HCT116 (cell line): ENCODE results near the gene PWP2. TPM values are rescaled to one million over a fixed set of nuclear protein-coding genes. Genes with fewer than 3 reads are reported as not detected.

Source experiments
- ATAC-seq: fragments of 200-7000 bp; cut with Tn5 transposase; 2 replicates; pipeline ENCODE4 v1.9.1; 2020; ENCODE audit warnings: mild to moderate bottlenecking, moderate library complexity
- BruUV-seq: library from RNA; stranded (reverse); fragments of 400-500 nt; replicated peaks from 2 replicates; lab custom pipeline; 2021; lab: Mats Ljungman, UMichigan
- CTCF ChIA-PET: fragments of 300-600 bp; sonication (Branson Sonifier 250); formaldehyde crosslinking; loops from one replicate; lab custom pipeline; 2021; ENCODE audit warnings: antibody characterized with exemption; lab: Charles Lee
- POLR2A ChIA-PET: fragments of 300-600, 350-600 bp; sonication (Branson Sonifier 250); formaldehyde crosslinking; loops from one replicate; lab custom pipeline; 2021; ENCODE audit warnings: antibody characterized with exemption; lab: Charles Lee
- RAD21 ChIA-PET, 2 experiments: fragments of 300-600 bp; sonication (Branson Sonifier 250); formaldehyde crosslinking; loops; one replicate each; lab custom pipeline; 2023; ENCODE audit warnings: low total read pairs in 2 of 2; ENCODE audit not compliant: uncharacterized antibody in 2 of 2, unreplicated experiment in 2 of 2, low non-redundant PET in 1 of 2; lab: Charles Lee
- DNase-seq: peaks from one replicate; pipeline ENCODE4 v3.0.0-alpha.2; 2010; ENCODE audit warnings: low read depth, low spot score
- H2AFZ ChIP-seq: fragments of 200-600 bp; shearing (Covaris generic), sonication (generic); 2 replicates; pipeline ENCODE4 v1.6.1; 2017; ENCODE audit warnings: low read depth, mixed run types, mixed read lengths, antibody characterized with exemption, low read length; ENCODE audit not compliant: poor library complexity, severe bottlenecking
- H3K27ac ChIP-seq: 2 replicates; pipeline ENCODE4 v1.5.1; 2012; ENCODE audit warnings: low read depth, low read length
- H3K27me3 ChIP-seq: fragments of 200-600 bp; sonication (generic); 2 replicates; pipeline ENCODE4 v1.6.1; 2016; ENCODE audit warnings: mixed run types, low read length, mixed read lengths; ENCODE audit not compliant: insufficient read depth
- H3K36me3 ChIP-seq, 2 experiments: fragments of 200-500 bp in 1 of 2; fragments of 200-600 bp in 1 of 2; sonication (Bioruptor generic) in 1 of 2; sonication (generic) in 1 of 2; 2 replicates each; pipeline versions ENCODE4 v1.5.1 to v1.6.1; 2014 to 2016; ENCODE audit warnings: low read length in 2 of 2, inconsistent platforms in 1 of 2, mixed read lengths in 1 of 2, mixed run types in 1 of 2; ENCODE audit not compliant: insufficient read depth in 2 of 2, control insufficient read depth in 1 of 2
- H3K4me1 ChIP-seq, 2 experiments: fragments of 200-600 bp in 1 of 2; sonication (generic) in 1 of 2; 2 replicates each; pipeline versions ENCODE4 v1.5.1 to v1.6.1; 2012 to 2017; ENCODE audit warnings: low read length in 2 of 2, inconsistent platforms in 1 of 2, mild to moderate bottlenecking in 1 of 2, mixed read lengths in 1 of 2, mixed run types in 1 of 2, moderate library complexity in 1 of 2; ENCODE audit not compliant: insufficient read depth in 2 of 2, control insufficient read depth in 1 of 2
- H3K4me2 ChIP-seq: fragments of 200-600 bp; sonication (generic); 2 replicates; pipeline ENCODE4 v1.6.1; 2017; ENCODE audit warnings: mixed run types, low read length, mixed read lengths
- H3K4me3 ChIP-seq, 2 experiments: fragments of 200-600 bp in 1 of 2; sonication (generic) in 1 of 2; replicated peaks in 1 of 2; 2 replicates each; pipeline ENCODE4 v1.5.1; 2011 to 2016; ENCODE audit warnings: low read length in 2 of 2, control low read depth in 1 of 2, low read depth in 1 of 2, mild to moderate bottlenecking in 1 of 2, mixed read lengths in 1 of 2, mixed run types in 1 of 2
- H3K79me2 ChIP-seq: fragments of 200-600 bp; sonication (generic); 2 replicates; pipeline ENCODE4 v1.6.1; 2017; ENCODE audit warnings: mild to moderate bottlenecking, mixed run types, low read length, moderate library complexity, mixed read lengths; ENCODE audit not compliant: insufficient read depth
- H3K9ac ChIP-seq: fragments of 200-600 bp; sonication (generic); 2 replicates; pipeline ENCODE4 v1.6.1; 2016; ENCODE audit warnings: low read length, mixed read lengths
- H3K9me2 ChIP-seq: fragments of 200-600 bp; sonication (generic), shearing (Covaris generic); 2 replicates; pipeline ENCODE4 v1.6.1; 2017; ENCODE audit warnings: mixed run types, mild to moderate bottlenecking, moderate library complexity; ENCODE audit not compliant: insufficient read depth
- H3K9me3 ChIP-seq, 2 experiments: fragments of 200-500 bp in 1 of 2; fragments of 200-600 bp in 1 of 2; sonication (Bioruptor generic) in 1 of 2; sonication (generic) in 1 of 2; 2 replicates each; pipeline ENCODE4 v1.6.1; 2014 to 2017; ENCODE audit warnings: low read length in 2 of 2, mixed read lengths in 2 of 2, inconsistent platforms in 1 of 2, low read depth in 1 of 2, mild to moderate bottlenecking in 1 of 2, mixed run types in 1 of 2, moderate library complexity in 1 of 2; ENCODE audit not compliant: control insufficient read depth in 1 of 2, insufficient read depth in 1 of 2
- H4K20me1 ChIP-seq: fragments of 200-600 bp; sonication (generic), shearing (Covaris generic); 2 replicates; pipeline ENCODE4 v1.6.1; 2017; ENCODE audit warnings: mixed run types, mild to moderate bottlenecking, moderate library complexity; ENCODE audit not compliant: insufficient read depth
- CBX3 ChIP-seq: IDR thresholded peaks from 2 replicates; pipeline ENCODE4 v1.6.1; 2012; ENCODE audit warnings: low read depth
- CEBPB ChIP-seq: IDR thresholded peaks from 2 replicates; pipeline ENCODE4 v1.6.1; 2012; ENCODE audit warnings: low read depth
- EGR1 ChIP-seq: IDR thresholded peaks from 2 replicates; pipeline ENCODE4 v1.6.1; 2012; ENCODE audit warnings: low read depth
- EZH2 ChIP-seq: fragments of 200-600 bp; sonication (generic); IDR thresholded peaks from 2 replicates; pipeline ENCODE4 v1.6.1; 2017; ENCODE audit warnings: antibody characterized with exemption, mixed run types
- EZH2phosphoT487 ChIP-seq: fragments of 200-600 bp; IDR thresholded peaks from 2 replicates; pipeline ENCODE4 v1.6.1; 2018; ENCODE audit warnings: antibody characterized with exemption, borderline replicate concordance
- JUND ChIP-seq: IDR thresholded peaks from 2 replicates; pipeline ENCODE4 v1.6.1; 2012
- POLR2A ChIP-seq: IDR thresholded peaks from 2 replicates; pipeline ENCODE4 v1.7.0; 2011; ENCODE audit warnings: borderline replicate concordance; ENCODE audit not compliant: insufficient read depth, insufficient read length; ENCODE audit errors: extremely low read depth
- POLR2AphosphoS5 ChIP-seq: IDR thresholded peaks from 2 replicates; pipeline ENCODE4 v1.6.1; 2011; ENCODE audit warnings: mild to moderate bottlenecking, low read depth, low read length, moderate library complexity
- RAD21 ChIP-seq: IDR thresholded peaks from 2 replicates; pipeline ENCODE4 v1.6.1; 2012; ENCODE audit warnings: low read depth, mild to moderate bottlenecking
- SIN3A ChIP-seq: IDR thresholded peaks from 2 replicates; pipeline ENCODE4 v1.6.1; 2012; ENCODE audit warnings: low read depth
- SP1 ChIP-seq: IDR thresholded peaks from 2 replicates; pipeline ENCODE4 v1.6.1; 2012; ENCODE audit warnings: low read depth
- SRF ChIP-seq: IDR thresholded peaks from 2 replicates; pipeline ENCODE4 v1.6.1; 2012; ENCODE audit warnings: low read depth
- TCF7L2 ChIP-seq: IDR thresholded peaks from 2 replicates; pipeline ENCODE4 v1.7.0; 2011; ENCODE audit warnings: borderline replicate concordance, inconsistent platforms; ENCODE audit not compliant: insufficient read depth, insufficient read length; ENCODE audit errors: extremely low read depth
- ZBTB33 ChIP-seq: IDR thresholded peaks from 2 replicates; pipeline ENCODE4 v1.6.1; 2011; ENCODE audit warnings: mild to moderate bottlenecking, low read length, moderate library complexity; ENCODE audit not compliant: insufficient replicate concordance; ENCODE audit errors: extremely low read depth
- ZFX ChIP-seq: fragments of 450-650 bp; IDR thresholded peaks from 2 replicates; pipeline ENCODE4 v1.6.1; 2017
- ZNF274 ChIP-seq: fragments of 200-500 bp; sonication (Bioruptor generic); IDR thresholded peaks from 2 replicates; pipeline ENCODE4 v1.6.1; 2014; ENCODE audit warnings: mild to moderate bottlenecking, low read depth, low read length, inconsistent platforms
- intact Hi-C: fragments of 100-400 bp; cut with micrococcal nuclease; formaldehyde crosslinking; loops from 2 replicates; pipeline ENCODE4 v1.10.0; 2022
- total RNA-seq: library from RNA; stranded (reverse); gene quantifications from one replicate; pipeline ENCODE4 v1.2.1, GENCODE V29; 2021; ENCODE audit not compliant: unreplicated experiment
- TF ChIP-seq, protein P1 (sequence below): IDR thresholded peaks from 2 replicates; pipeline ENCODE4 v1.6.1; 2012; ENCODE audit warnings: low read depth
- TF ChIP-seq, protein P2 (sequence below): IDR thresholded peaks from 2 replicates; pipeline ENCODE4 v1.6.1; 2012

PWP2 gene
- total RNA-seq, 1 experiment from 2014 or later = 43.1 TPM

DNA sequence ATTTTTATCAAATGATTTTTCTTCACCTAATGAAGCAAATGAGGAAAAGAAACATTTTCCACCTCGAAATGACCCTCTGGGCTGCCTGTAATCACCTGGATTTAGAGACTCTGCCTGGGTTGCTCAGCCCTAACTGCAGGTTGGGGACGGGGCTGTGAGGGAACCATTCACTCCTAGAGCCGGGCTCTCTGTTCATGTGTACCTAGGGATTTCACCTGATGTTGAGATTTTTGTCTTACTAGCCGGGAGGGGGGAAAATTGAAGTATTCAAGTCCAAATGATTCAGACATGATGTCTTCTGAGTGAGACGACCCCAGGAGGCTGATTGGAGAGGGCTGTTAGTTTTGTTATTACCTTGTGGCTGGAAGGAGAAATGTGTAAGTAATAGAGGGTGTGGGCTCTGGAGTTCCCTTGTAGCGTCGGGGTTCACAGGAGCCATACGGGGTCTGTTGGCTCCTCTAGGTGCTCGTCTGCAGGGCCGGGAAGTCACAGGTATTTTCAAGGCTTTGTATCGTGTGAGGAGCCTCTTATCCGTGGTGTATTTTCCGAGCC lies 42.3 kb upstream of the PWP2 start:
- ChIA-PET CTCF (no interaction called here), RAD21 (no interaction called here), POLR2A (interaction anchor here (1.3 kb wide), 1 partner anchor 20 kb away, joined by 4 read pairs; no protein-coding TSS in a partner anchor)
- Histone ChIP-seq H3K9ac (no peak overlapping the region), H3K27me3 (no peaks in the 10 kb centered on the region), H3K4me3 (no peak overlapping the region), H3K27ac (no peak overlapping the region), H3K9me2 (no peaks in the 10 kb centered on the region), H3K36me3 (peaks cover 6 to 8% of the 10 kb centered on the region in 2 experiments; a peak in 3 of 4 replicates), H3K79me2 (peaks cover 30% of the 10 kb centered on the region), H2AFZ (no peak overlapping the region)
- no TSS peak for BruUV-seq
- TF ChIP-seq RAD21 (no peak), POLR2A (no peak), EZH2phosphoT487 (no peak), SRF (no peak), EGR1 (no peak), ZBTB33 (no peak), EZH2 (no peak), TCF7L2 (no peak), ZFX (no peak), POLR2AphosphoS5 (no peak), SIN3A (no peak), JUND (no peak), SP1 (no peak), CEBPB (no peak), CBX3 (no peak), ZNF274 (no peak)
- TF ChIP-seq, protein P1, sequence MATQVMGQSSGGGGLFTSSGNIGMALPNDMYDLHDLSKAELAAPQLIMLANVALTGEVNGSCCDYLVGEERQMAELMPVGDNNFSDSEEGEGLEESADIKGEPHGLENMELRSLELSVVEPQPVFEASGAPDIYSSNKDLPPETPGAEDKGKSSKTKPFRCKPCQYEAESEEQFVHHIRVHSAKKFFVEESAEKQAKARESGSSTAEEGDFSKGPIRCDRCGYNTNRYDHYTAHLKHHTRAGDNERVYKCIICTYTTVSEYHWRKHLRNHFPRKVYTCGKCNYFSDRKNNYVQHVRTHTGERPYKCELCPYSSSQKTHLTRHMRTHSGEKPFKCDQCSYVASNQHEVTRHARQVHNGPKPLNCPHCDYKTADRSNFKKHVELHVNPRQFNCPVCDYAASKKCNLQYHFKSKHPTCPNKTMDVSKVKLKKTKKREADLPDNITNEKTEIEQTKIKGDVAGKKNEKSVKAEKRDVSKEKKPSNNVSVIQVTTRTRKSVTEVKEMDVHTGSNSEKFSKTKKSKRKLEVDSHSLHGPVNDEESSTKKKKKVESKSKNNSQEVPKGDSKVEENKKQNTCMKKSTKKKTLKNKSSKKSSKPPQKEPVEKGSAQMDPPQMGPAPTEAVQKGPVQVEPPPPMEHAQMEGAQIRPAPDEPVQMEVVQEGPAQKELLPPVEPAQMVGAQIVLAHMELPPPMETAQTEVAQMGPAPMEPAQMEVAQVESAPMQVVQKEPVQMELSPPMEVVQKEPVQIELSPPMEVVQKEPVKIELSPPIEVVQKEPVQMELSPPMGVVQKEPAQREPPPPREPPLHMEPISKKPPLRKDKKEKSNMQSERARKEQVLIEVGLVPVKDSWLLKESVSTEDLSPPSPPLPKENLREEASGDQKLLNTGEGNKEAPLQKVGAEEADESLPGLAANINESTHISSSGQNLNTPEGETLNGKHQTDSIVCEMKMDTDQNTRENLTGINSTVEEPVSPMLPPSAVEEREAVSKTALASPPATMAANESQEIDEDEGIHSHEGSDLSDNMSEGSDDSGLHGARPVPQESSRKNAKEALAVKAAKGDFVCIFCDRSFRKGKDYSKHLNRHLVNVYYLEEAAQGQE = no peak
- TF ChIP-seq, protein P2, sequence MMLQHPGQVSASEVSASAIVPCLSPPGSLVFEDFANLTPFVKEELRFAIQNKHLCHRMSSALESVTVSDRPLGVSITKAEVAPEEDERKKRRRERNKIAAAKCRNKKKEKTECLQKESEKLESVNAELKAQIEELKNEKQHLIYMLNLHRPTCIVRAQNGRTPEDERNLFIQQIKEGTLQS = no peak
- TF ChIP-seq, all 23 proteins: peak for 0
- ATAC-seq (no peak), DNase-seq (no peak)
- Histone ChIP-seq H3K4me2 (no peak overlapping the region), H4K20me1 (no peaks in the 10 kb centered on the region), H3K9me3 (no peaks in the 10 kb centered on the region), H3K4me1 (no peaks in the 10 kb centered on the region)
- intact Hi-C loops = no loop called here
